HG03095 (cell line): Measurements from ENCODE around the gene FGF12.

ENCODE experiments used
- ATAC-seq: cut with Tn5 transposase; IDR thresholded peaks from one replicate; pipeline ENCODE4 v1.9.1; 2021; ENCODE audit warnings: moderate library complexity; ENCODE audit not compliant: unreplicated experiment

The FGF12 gene

GRCh38 chr3:192687488-192688152, 39.7 kb downstream of the FGF12 start:
- no peak for ATAC-seq

- no peak for ATAC-seq
Observed at GRCh38 chr3:192685801-192686200, 41.5 kb downstream of the FGF12 start.

DNA sequence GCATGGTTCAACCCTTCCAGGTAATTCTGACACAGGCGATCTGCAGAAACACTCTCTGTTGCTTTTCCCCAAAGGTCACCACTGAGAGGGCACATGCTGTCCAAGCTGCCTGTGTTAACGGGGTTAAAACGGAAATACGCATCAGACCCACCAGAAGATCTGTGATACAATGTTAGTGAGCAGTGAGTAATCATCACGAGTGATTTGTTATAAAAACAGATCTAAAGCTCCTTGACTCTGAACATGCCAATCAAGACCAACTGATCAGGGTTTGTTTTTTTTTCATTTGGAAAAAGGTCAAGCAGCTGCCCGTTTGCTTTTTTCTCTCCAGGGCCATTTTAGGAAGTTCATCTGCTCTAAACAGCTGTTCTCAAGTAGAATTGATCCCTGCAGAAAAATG, 43.2 kb downstream of the FGF12 start:
- no peak for ATAC-seq

DNA sequence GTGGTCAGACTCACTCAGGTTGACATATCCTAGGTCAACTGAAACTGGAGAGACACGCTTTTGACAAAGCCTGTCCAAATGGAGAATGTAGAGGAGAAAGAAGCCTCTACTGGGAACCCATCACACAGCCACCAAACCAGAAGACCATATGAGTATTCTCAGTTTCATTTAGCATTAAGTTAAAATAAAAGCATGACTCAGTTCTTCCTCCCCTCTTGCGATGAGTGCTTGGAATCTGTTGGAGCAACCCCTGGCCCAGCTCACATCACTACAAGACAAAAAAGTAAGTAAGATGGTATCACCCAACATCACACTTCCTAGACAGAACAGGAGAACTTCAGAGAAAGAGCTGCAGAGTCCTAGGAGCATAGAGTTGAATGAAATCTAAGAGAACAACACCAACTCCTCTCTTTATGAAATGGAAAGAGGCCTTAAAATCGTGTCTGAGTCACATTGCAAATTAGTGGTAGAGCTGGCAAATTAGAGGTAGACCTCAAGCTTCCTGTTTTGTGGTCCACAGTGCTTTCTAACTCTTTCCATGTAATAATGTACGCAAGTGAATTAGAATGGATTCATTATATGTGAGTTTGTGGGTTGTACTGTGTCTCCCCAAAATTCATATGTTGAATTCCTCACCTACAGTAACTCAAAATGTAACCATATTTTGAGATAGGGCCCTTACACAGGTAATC, 51.2 kb downstream of the FGF12 start:
- peak; percentile 78 for ATAC-seq

GRCh38 chr3:192655628-192656027, 71.7 kb downstream of the FGF12 start:
- no peak for ATAC-seq

DNA sequence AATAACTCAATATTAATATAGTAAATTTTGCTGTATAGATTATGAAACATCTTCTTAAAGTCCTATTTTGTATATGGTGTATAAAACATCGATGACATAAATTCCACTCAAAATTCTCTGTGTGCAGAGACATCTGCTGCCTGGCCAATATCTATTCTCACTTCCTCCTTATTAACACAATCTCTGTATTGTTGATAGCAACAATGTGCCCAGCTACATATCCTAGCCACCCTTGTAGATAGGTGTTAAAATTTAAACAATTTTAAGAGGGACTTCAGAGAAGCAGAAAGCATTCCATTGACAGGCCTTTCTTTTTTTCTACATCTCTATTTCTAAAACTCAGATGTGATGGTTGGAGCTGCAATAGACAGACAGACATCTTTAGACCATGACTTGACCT, 72.3 kb downstream of the FGF12 start:
- no peak for ATAC-seq

GRCh38 chr3:192653862-192654261, 73.5 kb downstream of the FGF12 start:
- no peak for ATAC-seq

GRCh38 chr3:192652727-192653126, 74.6 kb downstream of the FGF12 start:
- no peak for ATAC-seq

GRCh38 chr3:192651836-192652512, 75.4 kb downstream of the FGF12 start:
- no peak for ATAC-seq

- no peak for ATAC-seq
Observed at GRCh38 chr3:192645437-192645836, 81.9 kb downstream of the FGF12 start.

DNA sequence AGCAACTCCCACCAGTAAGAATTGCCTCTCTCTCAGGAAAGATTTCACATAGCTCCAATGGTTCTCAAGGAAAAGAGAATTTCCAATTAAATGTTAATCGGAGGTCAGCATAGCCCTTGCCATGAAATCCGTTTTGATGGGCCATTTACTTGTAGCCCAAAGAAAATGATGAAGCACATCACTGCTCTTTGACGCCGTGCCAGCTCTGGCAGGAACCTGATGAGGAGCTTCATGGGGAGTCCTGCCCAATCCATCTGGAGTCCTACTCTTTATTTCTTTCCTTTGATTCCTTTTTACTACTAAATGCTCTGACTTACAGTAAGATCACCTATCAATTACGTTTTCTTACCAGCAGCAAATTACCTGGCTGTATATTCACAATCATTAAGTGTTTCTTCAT, 84.7 kb downstream of the FGF12 start:
- ATAC-seq: no peak

DNA sequence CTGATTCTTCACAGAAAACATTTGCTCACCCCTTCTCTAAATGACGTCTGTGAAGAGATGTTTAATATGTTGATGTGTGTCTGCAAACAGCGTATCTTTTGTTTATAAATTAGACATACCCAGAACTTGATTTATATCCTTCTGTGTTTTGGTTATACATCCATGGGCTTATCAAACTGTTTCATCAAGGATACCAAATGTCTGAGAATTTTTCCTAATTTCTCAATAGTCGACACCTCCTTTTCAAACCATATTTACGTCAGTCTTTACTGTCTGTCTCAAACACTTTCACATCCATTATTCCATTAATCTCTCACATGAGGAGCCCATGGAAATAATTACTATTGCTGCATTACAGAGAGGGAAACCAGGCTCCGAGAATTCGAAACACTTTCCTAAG, 85.4 kb downstream of the FGF12 start:
- no peak for ATAC-seq

GRCh38 chr3:192639987-192640386, 87.4 kb downstream of the FGF12 start:
- no peak for ATAC-seq

GRCh38 chr3:192637803-192638202, 89.5 kb downstream of the FGF12 start:
- no peak for ATAC-seq

GRCh38 chr3:192636517-192637444, 90.6 kb downstream of the FGF12 start:
- ATAC-seq: no peak

DNA sequence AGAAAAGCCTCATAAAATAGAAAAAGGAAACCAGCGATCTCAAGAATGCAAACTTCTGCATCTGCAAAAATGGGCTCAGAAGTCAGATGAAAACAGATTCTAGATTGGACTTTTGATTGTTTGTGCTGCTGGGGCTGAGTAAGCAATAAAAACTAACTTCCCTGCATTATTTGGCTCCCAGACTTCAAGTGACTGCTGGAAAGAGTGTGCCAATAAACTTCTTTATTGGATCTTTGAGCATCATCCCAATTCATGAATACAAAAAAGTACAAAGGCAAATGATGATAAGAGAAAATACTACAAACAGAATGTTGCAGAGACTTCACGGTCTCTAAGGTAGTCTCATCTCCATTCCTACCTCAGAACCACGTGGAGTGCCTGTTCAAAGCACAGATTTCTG, 97.9 kb downstream of the FGF12 start:
- ATAC-seq: no peak

DNA sequence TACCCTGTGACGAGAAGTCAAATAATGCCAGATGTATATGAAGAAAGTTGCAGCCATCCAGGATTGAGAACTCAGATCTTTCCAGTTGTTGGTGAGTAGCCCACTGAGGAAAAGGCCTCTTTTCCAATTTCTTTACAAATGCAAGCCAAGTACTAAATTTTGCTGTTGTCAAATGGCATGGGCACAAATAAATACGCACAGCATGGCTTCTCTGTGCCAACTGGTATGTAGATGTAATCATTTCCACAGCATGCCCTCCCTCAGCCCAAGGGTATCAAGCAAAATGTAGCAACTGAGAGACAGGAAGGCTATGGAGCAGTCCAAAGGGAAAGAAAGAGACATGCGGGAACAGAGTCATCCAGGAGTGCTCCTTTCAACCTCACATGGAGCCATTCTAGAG, 105.4 kb downstream of the FGF12 start:
- ATAC-seq: no peak

DNA sequence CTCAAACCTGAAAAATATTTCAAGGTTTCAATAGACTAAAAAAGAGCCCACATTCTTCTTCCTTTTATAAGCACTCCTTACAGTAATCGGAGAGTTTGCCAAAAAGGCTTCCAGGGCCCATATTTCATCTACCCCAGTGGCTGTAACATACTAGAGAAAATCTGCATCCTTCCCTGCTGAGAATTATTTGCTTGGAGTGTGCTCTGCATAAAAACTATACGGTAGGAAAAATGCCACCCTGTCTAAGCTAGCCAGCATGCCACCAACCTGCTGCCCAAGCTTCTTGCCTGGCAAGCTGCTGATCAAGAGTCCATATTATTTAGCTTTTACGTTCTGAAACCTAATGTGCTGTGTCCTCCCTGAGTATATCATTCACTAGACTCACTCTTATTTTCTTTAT, 107.1 kb downstream of the FGF12 start:
- ATAC-seq: no peak

DNA sequence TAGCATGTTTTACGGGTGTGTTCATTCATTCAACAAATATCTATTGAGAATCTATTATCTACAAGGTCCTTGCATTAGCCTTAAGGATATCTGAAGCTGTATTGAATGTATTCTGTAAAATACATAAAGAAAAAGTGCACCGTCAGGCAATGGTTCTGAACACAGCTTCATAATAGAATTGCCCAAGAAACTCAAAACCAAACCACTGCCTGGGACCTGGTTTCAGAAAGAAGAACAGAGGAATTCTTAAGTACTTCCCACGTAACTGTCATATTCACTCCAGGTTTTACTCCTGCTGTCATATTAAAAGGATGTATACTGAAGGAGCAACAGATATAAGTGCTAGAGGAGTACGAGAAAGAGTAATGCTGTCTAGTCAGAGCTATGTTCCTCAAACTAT, 115.9 kb downstream of the FGF12 start:
- no peak for ATAC-seq

GRCh38 chr3:192608726-192609600, 118.4 kb downstream of the FGF12 start:
- no peak for ATAC-seq
